Hematopoietic multipotent progenitor cell treated with erythropoietin and hydrocortisone succinate and interleukin-3 and kit ligand, for 6 days (in vitro differentiated cells): ENCODE results near the gene TLX2.
"Not testable (repeated sequence)": the region's sequence is repeated elsewhere in the genome, so short reads cannot be mapped to it uniquely, and the experiment has no call there.

ENCODE experiments used
- DNase-seq: peaks from one replicate; pipeline ENCODE4 v3.0.0-alpha.2; 2015

The TLX2 gene

GRCh38 chr2:74514368-74515270 lies at the start of gene TLX2:
Gene TLX2 (plus strand): TSS chr2:74514450. CDS start chr2:74514807, 357 bp downstream.
- DNase-seq = no peak

GRCh38 chr2:74470742-74471141 lies 43.5 kb upstream of the TLX2 start:
- DNase-seq = not testable (repeated sequence)

DNA sequence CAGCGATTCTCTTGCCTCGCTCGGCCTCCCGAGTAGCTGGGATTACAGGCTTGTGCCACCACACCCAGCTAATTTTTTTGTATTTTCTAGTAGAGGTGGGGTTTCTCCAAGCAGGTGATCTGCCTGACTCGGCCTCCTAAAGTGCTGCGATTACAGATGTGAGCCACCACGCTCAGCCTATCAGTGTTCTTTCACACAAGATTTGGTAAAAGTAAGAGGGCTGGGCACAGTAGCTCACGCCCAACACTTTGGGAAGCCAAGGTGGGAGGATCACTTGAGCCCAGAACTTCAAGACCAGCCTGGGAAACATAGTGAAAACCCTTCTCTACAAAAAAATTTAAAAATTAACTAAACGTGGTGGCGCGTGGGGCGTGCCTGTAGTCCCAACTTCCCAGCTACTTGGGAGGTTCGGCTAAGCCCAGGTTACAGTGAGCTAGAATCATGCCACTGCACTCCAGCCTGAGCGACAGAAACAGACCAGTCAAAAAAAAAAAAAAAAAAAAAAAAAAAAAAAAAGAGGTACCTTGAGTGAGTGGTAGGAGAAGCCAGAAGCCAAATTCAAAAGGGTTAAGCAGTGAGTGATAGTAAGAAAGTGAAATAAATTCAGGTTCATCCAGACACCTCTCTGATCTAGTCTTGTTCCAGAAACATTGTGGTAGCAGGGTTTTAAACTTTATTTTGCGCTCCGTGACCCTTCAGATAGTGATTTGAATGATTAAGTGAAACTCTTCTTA lies 42.8 kb upstream of the TLX2 start:
- no peak for DNase-seq

DNA sequence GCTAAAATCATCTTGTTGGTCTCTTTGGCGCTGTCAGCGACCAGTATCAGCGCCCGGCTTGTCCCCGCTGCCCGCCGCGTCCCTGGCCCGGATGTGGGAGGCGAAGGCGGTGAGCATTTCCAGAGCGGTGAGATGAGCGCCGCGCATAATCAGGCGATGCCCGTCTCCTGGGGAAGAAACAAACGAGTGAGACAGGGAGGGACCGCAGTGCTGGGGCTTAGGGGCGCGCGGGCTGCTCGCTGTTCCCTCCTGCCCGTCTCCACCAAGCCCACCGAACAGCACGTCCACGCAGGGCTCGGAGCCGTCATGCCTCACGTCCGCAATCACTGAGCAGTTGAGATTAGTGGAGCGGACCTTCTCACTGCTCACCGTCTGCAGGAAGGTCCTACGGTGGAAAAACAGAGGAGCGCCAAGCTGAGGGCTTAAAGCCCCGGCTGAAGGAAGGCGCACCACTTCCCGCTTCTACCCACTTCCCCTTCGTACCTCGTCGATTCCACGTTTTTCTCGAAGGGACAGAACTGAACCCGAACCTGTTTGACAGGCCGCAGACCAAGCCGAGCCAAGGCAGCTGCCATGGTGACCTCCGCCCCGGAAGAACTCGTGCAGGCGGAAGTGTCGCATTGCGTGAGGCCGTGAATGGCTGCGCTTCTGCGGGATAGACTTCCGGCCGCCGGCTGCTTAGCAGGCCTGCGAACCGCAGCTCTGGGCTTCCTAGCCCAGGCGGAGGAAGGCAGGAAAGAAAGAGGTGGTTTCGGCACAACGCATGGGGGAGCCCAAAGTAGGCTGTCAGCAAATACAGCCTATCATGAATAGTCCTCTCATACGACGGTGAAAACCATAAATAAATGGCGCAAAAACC lies 41.9 kb upstream of the TLX2 start, which contains the start of gene MRPL53:
MRPL53 (minus strand) TSS at position 595 of the 859 bp plus-strand sequence; CDS start at position 575, 20 bp downstream.
- DNase-seq = peak; percentile 97

DNA sequence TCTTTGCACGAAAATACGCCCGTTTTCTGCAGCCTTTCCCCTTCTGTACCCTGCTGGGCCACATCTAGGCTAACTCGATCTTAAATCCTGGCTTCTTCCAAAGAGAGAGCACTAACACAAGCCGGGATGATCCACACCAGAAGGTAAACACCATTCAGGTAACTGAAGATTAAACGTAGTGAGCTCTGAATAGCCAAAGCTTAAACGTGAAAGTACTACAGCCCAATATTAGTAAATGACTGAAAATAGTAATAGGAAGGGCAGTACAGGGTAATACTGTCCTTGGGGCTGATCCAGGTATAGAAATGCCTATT lies 41.3 kb upstream of the TLX2 start:
- DNase-seq = no peak

- DNase-seq = no peak
Measured at GRCh38 chr2:74474481-74474880, 39.8 kb upstream of the TLX2 start.

DNA sequence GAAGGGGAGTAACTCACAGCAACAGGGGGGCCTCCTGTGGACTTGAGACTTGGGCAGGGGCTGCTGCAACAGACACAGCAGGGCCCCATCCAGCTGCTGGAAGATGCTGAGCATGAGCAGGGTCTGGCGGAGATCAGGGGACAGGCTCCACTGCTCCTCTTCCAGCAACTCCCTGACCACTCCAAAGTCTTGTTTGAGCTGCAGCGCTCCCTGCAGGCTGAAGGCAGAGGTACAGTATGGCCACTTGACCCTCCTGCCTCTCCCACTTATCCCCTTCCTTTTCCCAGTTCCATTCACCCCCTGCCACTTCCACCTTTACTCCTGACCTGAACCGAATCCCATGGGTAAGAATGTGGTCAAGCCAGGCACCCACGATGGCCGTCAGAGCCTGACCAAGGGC lies 39.4 kb upstream of the TLX2 start:
- DNase-seq = no peak

GRCh38 chr2:74481431-74481830 lies 32.8 kb upstream of the TLX2 start:
- DNase-seq = no peak

- DNase-seq = peak; percentile 73
Measured at GRCh38 chr2:74481961-74482800, 32.1 kb upstream of the TLX2 start.

DNA sequence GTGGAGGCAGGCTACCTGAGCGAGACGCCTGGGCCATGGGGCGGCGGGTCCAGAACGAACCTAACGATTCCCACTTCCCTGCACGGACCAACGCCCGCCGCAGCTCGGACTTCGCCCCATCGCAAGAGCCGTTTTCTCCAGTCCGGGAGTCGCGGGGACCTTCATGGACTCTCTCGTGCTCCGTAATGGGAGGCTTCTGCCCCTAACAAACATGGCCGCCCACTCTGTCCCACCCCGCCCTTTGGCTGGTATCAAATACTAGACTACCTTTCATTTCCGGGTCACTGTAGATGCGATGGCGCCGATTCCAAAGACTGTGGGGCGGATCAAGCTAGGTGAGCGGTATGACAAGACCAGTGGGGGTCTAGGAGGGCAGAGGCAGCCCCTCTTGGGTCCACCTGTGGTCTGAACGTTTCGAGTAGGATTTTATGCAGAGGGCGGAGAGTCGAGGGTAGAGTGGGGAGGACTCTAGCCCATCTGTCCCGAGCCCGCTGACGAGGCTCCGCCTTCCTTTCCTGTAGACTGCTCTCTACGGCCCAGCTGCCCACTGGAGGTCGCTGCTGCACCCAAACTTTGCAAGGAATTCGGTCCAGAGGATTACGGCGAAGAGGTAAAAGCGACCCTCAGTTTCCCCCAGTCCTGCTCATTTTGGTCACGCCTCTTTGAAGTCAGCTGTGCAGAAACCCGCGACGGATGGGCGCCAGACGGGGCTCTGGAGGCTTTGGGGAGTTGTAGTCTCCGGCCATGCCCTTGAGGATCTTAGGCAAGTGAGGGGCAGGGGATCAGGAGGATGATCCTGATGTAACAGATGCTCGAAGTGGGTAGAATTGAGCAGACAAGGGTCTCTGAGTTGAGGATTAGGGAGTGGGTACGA lies 31.2 kb upstream of the TLX2 start, which contains the start of the genes CCDC142 and TTC31:
CCDC142 (minus strand) TSS at position 198 of the 874 bp plus-strand sequence; CDS start at position 37, 161 bp downstream.
TTC31 (plus strand) TSS at position 281 of the 874 bp plus-strand sequence; CDS start at position 296, 15 bp downstream.
- DNase-seq = peak; percentile 99

GRCh38 chr2:74483675-74484164 lies 30.5 kb upstream of the TLX2 start:
- not testable (repeated sequence) for DNase-seq

DNA sequence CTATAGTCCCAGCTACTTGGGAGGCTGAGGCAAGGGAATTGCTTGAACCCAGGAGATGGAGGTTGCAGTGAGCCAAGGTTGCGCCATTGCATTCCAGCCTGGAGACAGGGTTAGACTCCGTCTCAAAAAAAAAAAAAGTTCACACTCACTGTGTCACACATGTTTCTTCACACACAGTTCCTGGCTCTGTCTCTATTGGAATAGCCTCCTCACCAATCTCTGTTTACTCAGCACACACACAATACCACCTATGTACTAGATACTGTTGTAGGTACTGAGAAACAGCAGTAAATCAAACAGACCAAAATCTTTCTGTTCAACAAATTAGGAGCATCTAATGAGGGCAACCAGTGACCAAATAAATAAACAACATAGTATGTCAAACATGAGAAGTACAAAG lies 28.1 kb upstream of the TLX2 start:
- no peak for DNase-seq

- DNase-seq = no peak
Measured at GRCh38 chr2:74488643-74489481, 25.4 kb upstream of the TLX2 start.

- DNase-seq = no peak
Measured at GRCh38 chr2:74489906-74490305, 24.3 kb upstream of the TLX2 start.

GRCh38 chr2:74491648-74492544 lies 22.4 kb upstream of the TLX2 start:
- no peak for DNase-seq

GRCh38 chr2:74493546-74493945 lies 20.7 kb upstream of the TLX2 start:
- no peak for DNase-seq

DNA sequence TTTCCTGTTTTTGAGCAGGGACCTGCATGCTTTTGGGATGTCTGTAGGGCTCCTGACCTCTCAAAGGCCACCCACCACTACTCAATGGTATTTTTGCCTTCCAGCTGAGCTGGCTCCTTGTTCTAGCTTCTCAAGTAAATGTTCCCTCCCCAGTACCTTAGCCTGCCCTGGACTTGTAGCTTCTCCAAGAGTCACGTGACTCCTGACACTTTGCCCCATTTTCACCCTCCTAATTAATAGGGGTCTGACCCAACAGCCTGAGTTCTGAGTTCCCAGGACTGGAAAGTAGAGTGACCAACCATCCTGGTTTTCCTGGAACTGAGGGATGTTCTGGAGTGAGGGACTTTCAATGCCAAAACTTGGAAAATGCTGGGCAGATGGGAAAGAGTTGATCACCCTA lies 18.8 kb upstream of the TLX2 start:
- no peak for DNase-seq

- no peak for DNase-seq
Measured at GRCh38 chr2:74496997-74497776, 17.1 kb upstream of the TLX2 start.
